Measurements from ENCODE around the gene RBPJ. TPM values are rescaled to one million over a fixed set of nuclear protein-coding genes. Genes with fewer than 3 reads are reported as not detected.

RBPJ gene
- total RNA-seq, 2 donors from 2014 or later = 32.7 to 37.9 TPM

DNA sequence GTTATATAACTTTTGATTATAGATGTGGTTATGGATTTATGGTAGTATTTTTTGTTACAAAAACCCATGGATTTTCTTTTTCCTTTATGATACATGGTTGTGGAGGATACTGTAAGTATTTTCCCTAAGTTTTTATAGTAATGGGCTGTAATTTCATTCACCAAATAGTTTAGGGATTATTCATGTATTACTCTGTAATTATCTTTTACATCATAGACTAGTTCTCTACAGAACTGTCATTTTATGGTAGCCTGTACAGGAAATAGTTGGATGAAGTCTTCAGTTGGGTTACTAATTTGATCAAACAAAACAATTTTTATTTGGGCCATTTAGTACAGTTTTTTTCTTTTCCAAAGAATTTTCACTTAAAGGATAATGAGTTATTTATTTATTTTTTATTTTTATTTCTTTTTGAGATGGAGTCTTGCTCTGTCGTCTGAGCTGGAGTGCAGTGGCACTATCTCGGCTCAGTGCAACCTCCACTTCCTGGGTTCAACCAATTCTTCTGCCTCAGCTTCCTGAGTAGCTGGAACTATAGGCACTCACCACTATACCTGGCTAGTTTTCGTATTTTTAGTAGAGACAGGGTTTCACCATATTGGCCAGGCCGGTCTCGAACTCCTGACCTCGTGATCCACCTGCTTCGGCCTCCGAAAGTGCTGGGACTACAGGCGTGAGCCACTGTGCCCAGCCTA is 42.1 kb downstream of the RBPJ start:
- no peaks in the 10 kb centered on the region for H3K9me3 ChIP-seq
- no peak for TF ChIP-seq CTCF (IDR thresholded peaks at IDR 0.05)
- TF ChIP-seq POLR2A (IDR thresholded peaks at IDR 0.05) = no peak
- no peaks in the 10 kb centered on the region for H3K27me3 ChIP-seq
- H3K36me3 ChIP-seq (replicated peaks in 1 of 2; ENCODE audit: insufficient read depth in 1 of 2, low read depth in 2 of 2) = no peaks in the 10 kb centered on the region
- H3K27ac ChIP-seq = no peak overlapping the region
- intact Hi-C loops (cut with DNase I) = no loop called here
- peaks cover 14% of the 10 kb centered on the region for H3K4me1 ChIP-seq
- 93 to 97% methylated on average over 9 of the region's 9 CpGs for WGBS, 2 donors
- ATAC-seq (no peak), DNase-seq (no peak)
- H3K4me3 ChIP-seq = no peak overlapping the region

GRCh38 chr4:26365537-26366150 is 44.8 kb downstream of the RBPJ start:
- TF ChIP-seq POLR2A (IDR thresholded peaks at IDR 0.05) = no peak
- TF ChIP-seq CTCF (IDR thresholded peaks at IDR 0.05) = no peak
- H3K4me3 ChIP-seq = no peak overlapping the region
- no peaks in the 10 kb centered on the region for H3K9me3 ChIP-seq
- intact Hi-C loops (cut with DNase I) = no loop called here
- WGBS, 2 donors = 69 to 93% methylated on average over 1 of the region's 1 CpG
- H3K36me3 ChIP-seq (replicated peaks in 1 of 2; ENCODE audit: insufficient read depth in 1 of 2, low read depth in 2 of 2) = no peaks in the 10 kb centered on the region
- ATAC-seq (no peak), DNase-seq (no peak)
- no peaks in the 10 kb centered on the region for H3K27me3 ChIP-seq
- H3K27ac ChIP-seq = no peak overlapping the region
- peaks cover 32% of the 10 kb centered on the region for H3K4me1 ChIP-seq

DNA sequence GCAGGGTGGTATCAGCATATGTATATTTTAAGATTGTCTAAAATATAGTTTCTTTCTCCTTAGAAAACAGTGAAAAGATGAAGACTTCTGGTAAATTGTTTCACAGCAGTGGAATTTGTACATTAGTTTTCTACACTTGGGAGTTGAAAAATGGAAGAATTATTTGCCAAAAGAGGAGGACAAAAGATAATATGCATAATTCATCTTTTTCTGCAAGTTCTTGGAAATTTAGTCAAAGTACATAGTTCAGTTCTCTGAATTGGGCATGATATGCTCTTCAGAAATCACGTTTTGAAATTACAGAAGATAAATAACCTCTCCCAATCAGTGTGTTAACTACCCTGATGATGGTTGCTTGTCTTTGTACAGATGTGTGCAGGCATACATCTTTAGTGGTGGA is 47.0 kb downstream of the RBPJ start:
- TF ChIP-seq CTCF (IDR thresholded peaks at IDR 0.05) (no peak), POLR2A (IDR thresholded peaks at IDR 0.05) (no peak)
- peaks cover 38% of the 10 kb centered on the region for H3K4me1 ChIP-seq
- H3K36me3 ChIP-seq (replicated peaks in 1 of 2; ENCODE audit: insufficient read depth in 1 of 2, low read depth in 2 of 2) = no peaks in the 10 kb centered on the region
- no peaks in the 10 kb centered on the region for H3K9me3 ChIP-seq
- intact Hi-C loops (cut with DNase I) = no loop called here
- ATAC-seq (no peak), DNase-seq (no peak)
- no peak overlapping the region for H3K4me3 ChIP-seq
- 38 to 51% methylated on average over 1 of the region's 1 CpG for WGBS, 2 donors
- H3K27me3 ChIP-seq = no peaks in the 10 kb centered on the region
- H3K27ac ChIP-seq = no peak overlapping the region

GRCh38 chr4:26368685-26369084 is 47.9 kb downstream of the RBPJ start:
- Histone ChIP-seq H3K4me3 (no peak overlapping the region), H3K4me1 (peaks cover 46% of the 10 kb centered on the region), H3K27me3 (no peaks in the 10 kb centered on the region), H3K9me3 (no peaks in the 10 kb centered on the region), H3K36me3 (replicated peaks in 1 of 2; ENCODE audit: insufficient read depth in 1 of 2, low read depth in 2 of 2) (no peaks in the 10 kb centered on the region), H3K27ac (no peak overlapping the region)
- intact Hi-C loops (cut with DNase I) = no loop called here
- no peak for ATAC-seq
- TF ChIP-seq CTCF (IDR thresholded peaks at IDR 0.05) (no peak), POLR2A (IDR thresholded peaks at IDR 0.05) (no peak)
- no peak for DNase-seq

GRCh38 chr4:26369132-26369531 is 48.3 kb downstream of the RBPJ start:
- H3K36me3 ChIP-seq (replicated peaks in 1 of 2; ENCODE audit: insufficient read depth in 1 of 2, low read depth in 2 of 2) = no peaks in the 10 kb centered on the region
- WGBS, 2 donors = 45 to 58% methylated on average over 2 of the region's 2 CpGs
- H3K4me3 ChIP-seq = no peak overlapping the region
- TF ChIP-seq CTCF (IDR thresholded peaks at IDR 0.05) (no peak), POLR2A (IDR thresholded peaks at IDR 0.05) (no peak)
- intact Hi-C loops (cut with DNase I) = no loop called here
- H3K27me3 ChIP-seq = no peaks in the 10 kb centered on the region
- H3K9me3 ChIP-seq = no peaks in the 10 kb centered on the region
- no peak for DNase-seq
- peak; percentile 42 for ATAC-seq
- peaks cover 46% of the 10 kb centered on the region for H3K4me1 ChIP-seq
- no peak overlapping the region for H3K27ac ChIP-seq

Data from body of pancreas (tissue), 4 donors.